Heart left ventricle (tissue), 16 donors: ENCODE measurements around the gene MISP. TPM values are rescaled to one million over a fixed set of nuclear protein-coding genes. Genes with fewer than 3 reads are reported as not detected.
A peak's percentile ranks its signal among the peaks of the same experiment; 100 is the strongest.

Experiments used
- ATAC-seq, 4 donors: fragments of 200-7000 bp; cut with Tn5 transposase; one replicate each; pipeline ENCODE4 v1.9.1; 2020 to 2022; ENCODE audit warnings: moderate library complexity in 4 of 4, mild to moderate bottlenecking in 3 of 4, moderate number of reproducible peaks in 1 of 4
- DNase-seq, 5 donors: peaks; one replicate each; pipeline ENCODE4 v3.0.0-alpha.2; 2020
- H3K27ac ChIP-seq, 12 donors: fragments of 200-600 bp; sonication (generic) in 4 of 12; one replicate each; pipeline versions ENCODE4 v1.5.0 to v1.8.0; 2016 to 2022; ENCODE audit warnings: mild to moderate bottlenecking in 2 of 12
- H3K27me3 ChIP-seq, 9 donors: fragments of 200-600 bp; sonication (generic) in 2 of 9; one replicate each; pipeline versions ENCODE4 v1.5.1 to v1.8.0; 2016 to 2022; ENCODE audit warnings: mild to moderate bottlenecking in 3 of 9
- H3K36me3 ChIP-seq, 9 donors: fragments of 200-600 bp; sonication (generic) in 2 of 9; one replicate each; pipeline versions ENCODE4 v1.5.0 to v1.8.0; 2018 to 2022; ENCODE audit warnings: mild to moderate bottlenecking in 2 of 9
- H3K4me1 ChIP-seq, 12 donors: fragments of 200-600 bp; sonication (generic) in 4 of 12; one replicate each; pipeline versions ENCODE4 v1.5.0 to v1.8.0; 2016 to 2022; ENCODE audit warnings: mild to moderate bottlenecking in 3 of 12
- H3K4me3 ChIP-seq, 12 donors: fragments of 200-600 bp; sonication (generic) in 4 of 12; one replicate each; pipeline versions ENCODE4 v1.5.0 to v1.8.0; 2017 to 2022; ENCODE audit warnings: mild to moderate bottlenecking in 9 of 12, moderate library complexity in 4 of 12
- H3K9me3 ChIP-seq, 12 donors: fragments of 200-600 bp; sonication (generic) in 4 of 12; one replicate each; pipeline versions ENCODE4 v1.5.0 to v1.8.0; 2016 to 2022; ENCODE audit warnings: mild to moderate bottlenecking in 1 of 12
- CTCF ChIP-seq, 12 donors: fragments of 200-600 bp; sonication (generic) in 4 of 12; IDR thresholded peaks; one replicate each; pipeline versions ENCODE4 v1.5.0 to v1.8.0; 2018 to 2022; ENCODE audit warnings: antibody characterized with exemption in 12 of 12, mild to moderate bottlenecking in 5 of 12
- POLR2A ChIP-seq, 2 donors: fragments of 450-650 bp; IDR thresholded peaks; one replicate each; pipeline ENCODE4 v1.6.1; 2017; ENCODE audit warnings: antibody characterized with exemption in 2 of 2, mild to moderate bottlenecking in 2 of 2, moderate library complexity in 2 of 2
- WGBS, 4 donors: extraction: QIAGEN DNeasy Blood & Tissue Kit in 2 of 4; methylation state at CpG; one replicate each; pipeline versions ENCODE4 v1.1.5 to v1.1.7; 2013 to 2018; 5-methylcytosine and 5-hydroxymethylcytosine counted together
- intact Hi-C, 10 donors: fragments of 100-400 bp; cut with DNase I; formaldehyde crosslinking; loops; one replicate each; pipeline versions ENCODE4 v1.11.1 to v1.14.2; 2022
- polyA plus RNA-seq, 2 donors: library from polyadenylated mRNA; stranded (reverse); fragments of 200-250 nt; gene quantifications; one replicate each; pipeline ENCODE4 v1.2.3, GENCODE V29; 2013
- total RNA-seq, 9 donors: library from RNA; depleted of rRNA in 2 of 9; stranded (reverse); fragments of >200 nt in 2 of 9; fragmentation: NEBNext Ultra II Directional in 3 of 9; extraction: Animal tissue kit (Norgen Biotek cat#: 25700) in 3 of 9; gene quantifications; one replicate each; pipeline versions ENCODE4 v1.1.0 to v1.2.4, GENCODE V29; 2016 to 2023
- donor health status: ischemic (EF 13 %, LVEDD 7.1; RV severe dilation, severe dysfunction).
- donor health status: healthy with polysubstance abuse.
- donor health status: DM: no; HTN: yes; CAD: no.
- donor health status: DM: no; HTN: no; CAD: no.
- donor health status: ischemic (EF 25% LVEDD 6.9; RV normal size, moderate dysfunction).
- donor health status: ischemic (EF 25% LVEDD 5.7; RV mildly dilated, moderate dysfunction).
- donor health status: healthy.
- donor health status: DM: yes; HTN: yes; CAD: no.
- donor health status: ischemic (EF 35%, LVEDD 5.7; RV mildly dilated, moderate dysfunction).
- donor health status: nonischemic (EF 11% LVEDD 7.7; RV severe dilation, severe dysfunction).
- donor health status: DM: yes; HTN: yes; CAD: no.
- donor health status: PGD.
- donor health status: ischemic (EF 29% LVEDD 5.4; RV normal size, mild dysfunction).
- donor health status: nonischemic (EF 23%, LVEDD 6.1; RV moderate dilation, normal function).

MISP gene
- total and polyA plus RNA-seq, 11 donors: 0.06 to 1.1 TPM; not detected in 9

- WGBS, 4 donors: 48 to 71% (median 56%) methylated on average over 10 to 13 of the region's 13 CpGs
- H3K36me3 ChIP-seq: no peaks in the 10 kb centered on the region
- no peak for ATAC-seq
- intact Hi-C loops: no loop called here
- DNase-seq: no peak
- peak overlapping the region in 1 of 12 donors; percentile 43 for H3K4me3 ChIP-seq
- TF ChIP-seq CTCF (IDR thresholded peaks at IDR 0.05): no peak
- TF ChIP-seq POLR2A (IDR thresholded peaks at IDR 0.05): no peak
- H3K9me3 ChIP-seq: no peaks in the 10 kb centered on the region
- peak overlapping the region in 5 of 12 donors; percentile 14 to 88 (median 73) for H3K27ac ChIP-seq
- H3K4me1 ChIP-seq: peaks cover 7 to 55% (median 27%) of the 10 kb centered on the region in 12 donors
- H3K27me3 ChIP-seq: peaks cover 0 to 4% (median 0%) of the 10 kb centered on the region in 9 donors
Measured at GRCh38 chr19:784541-784940, 33.6 kb downstream of the MISP start.

- DNase-seq (no peak), ATAC-seq (no peak)
Measured at GRCh38 chr19:787536-787935, 36.6 kb downstream of the MISP start.

GRCh38 chr19:788686-788982, 37.7 kb downstream of the MISP start:
- intact Hi-C loops: no loop called here
- TF ChIP-seq CTCF (IDR thresholded peaks at IDR 0.05) (no peak), POLR2A (IDR thresholded peaks at IDR 0.05) (no peak)
- DNase-seq (no peak), ATAC-seq (peak in 1 of 4 donors; percentile 14)
- Histone ChIP-seq H3K27me3 (no peaks in the 10 kb centered on the region), H3K4me3 (peak overlapping the region in 8 of 12 donors; percentile 7 to 28 (median 15)), H3K9me3 (no peaks in the 10 kb centered on the region), H3K36me3 (no peaks in the 10 kb centered on the region), H3K27ac (peak overlapping the region; percentile 51 to 86 (median 75)), H3K4me1 (peaks cover 7 to 64% (median 32%) of the 10 kb centered on the region in 12 donors)
- WGBS, 4 donors: 53 to 68% (median 57%) methylated on average over 11 of the region's 11 CpGs

More at GRCh38 chr19:787536-787935, 36.6 kb downstream of the MISP start:
- Histone ChIP-seq H3K27ac (peak overlapping the region in 11 of 12 donors; percentile 24 to 86 (median 78)), H3K4me3 (no peak overlapping the region), H3K9me3 (no peaks in the 10 kb centered on the region), H3K36me3 (no peaks in the 10 kb centered on the region), H3K27me3 (no peaks in the 10 kb centered on the region), H3K4me1 (peaks cover 7 to 65% (median 33%) of the 10 kb centered on the region in 12 donors)
- 82 to 98% (median 85%) methylated on average over 11 to 16 of the region's 16 CpGs for WGBS, 4 donors
- intact Hi-C loops: no loop called here
- TF ChIP-seq POLR2A (IDR thresholded peaks at IDR 0.05) (no peak), CTCF (IDR thresholded peaks at IDR 0.05) (no peak)

- ATAC-seq (peak; percentile 50 to 88 (median 78)), DNase-seq (peak in 4 of 5 donors; percentile 75 to 80 (median 78))
- Histone ChIP-seq H3K36me3 (no peaks in the 10 kb centered on the region), H3K27ac (peak overlapping the region; percentile 57 to 86 (median 75)), H3K9me3 (no peaks in the 10 kb centered on the region), H3K4me3 (peak overlapping the region in 9 of 12 donors; percentile 11 to 28 (median 15)), H3K4me1 (peaks cover 7 to 59% (median 32%) of the 10 kb centered on the region in 12 donors), H3K27me3 (no peaks in the 10 kb centered on the region)
- TF ChIP-seq POLR2A (IDR thresholded peaks at IDR 0.05) (no peak), CTCF (IDR thresholded peaks at IDR 0.05) (peak in 2 of 12 donors; percentile 7 to 22)
- intact Hi-C loops: no loop called here
- WGBS, 4 donors: 30 to 42% (median 34%) methylated on average over 27 to 33 of the region's 33 CpGs
Measured at GRCh38 chr19:788983-789700, 38.2 kb downstream of the MISP start.
